HEK293 (cell line): Measurements from ENCODE around the gene SHE.

Source experiments
- ATF2 ChIP-seq: fragments of 450-650 bp; formaldehyde crosslinking; IDR thresholded peaks from 2 replicates; pipeline ENCODE4 v1.5.1; 2016; ENCODE audit warnings: missing biosample characterization, missing genetic modification characterization, low read depth
- CTCF ChIP-seq: fragments of 450-650 bp; formaldehyde crosslinking; IDR thresholded peaks from 2 replicates; pipeline ENCODE4 v1.5.1; 2016; ENCODE audit warnings: missing biosample characterization, missing genetic modification characterization
- SALL2 ChIP-seq: fragments of 450-650 bp; formaldehyde crosslinking; IDR thresholded peaks from 2 replicates; pipeline ENCODE4 v1.5.0; 2017; ENCODE audit warnings: missing biosample characterization, mild to moderate bottlenecking, missing genetic modification characterization, borderline replicate concordance

DNA sequence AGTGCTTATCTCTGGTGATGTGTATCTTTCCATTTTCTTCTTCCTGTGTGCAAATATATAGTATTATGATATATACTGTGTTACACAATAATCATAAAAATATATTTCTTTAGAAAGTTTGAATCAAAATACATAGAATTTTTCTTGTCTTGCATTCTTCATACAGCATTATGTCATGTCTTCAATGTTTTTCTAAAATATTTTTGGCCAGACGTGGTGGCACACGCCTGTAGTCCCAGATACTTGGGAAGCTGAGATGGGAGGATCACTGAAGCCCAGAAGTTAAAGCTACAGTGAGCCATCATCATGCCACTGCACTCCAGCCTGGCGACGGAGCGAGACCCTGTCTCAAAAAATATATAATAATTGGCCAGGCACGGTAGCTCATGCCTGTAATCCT, 55.4 kb downstream of the SHE start:
- TF ChIP-seq SALL2 (tag by site-specific recombination) (no peak), CTCF (tag by site-specific recombination) (no peak), ATF2 (tag by site-specific recombination) (no peak)
